ENCODE results near the gene CLDN9.
"Not testable (repeated sequence)": the region's sequence is repeated elsewhere in the genome, so short reads cannot be mapped to it uniquely, and the experiment has no call there.

DNA sequence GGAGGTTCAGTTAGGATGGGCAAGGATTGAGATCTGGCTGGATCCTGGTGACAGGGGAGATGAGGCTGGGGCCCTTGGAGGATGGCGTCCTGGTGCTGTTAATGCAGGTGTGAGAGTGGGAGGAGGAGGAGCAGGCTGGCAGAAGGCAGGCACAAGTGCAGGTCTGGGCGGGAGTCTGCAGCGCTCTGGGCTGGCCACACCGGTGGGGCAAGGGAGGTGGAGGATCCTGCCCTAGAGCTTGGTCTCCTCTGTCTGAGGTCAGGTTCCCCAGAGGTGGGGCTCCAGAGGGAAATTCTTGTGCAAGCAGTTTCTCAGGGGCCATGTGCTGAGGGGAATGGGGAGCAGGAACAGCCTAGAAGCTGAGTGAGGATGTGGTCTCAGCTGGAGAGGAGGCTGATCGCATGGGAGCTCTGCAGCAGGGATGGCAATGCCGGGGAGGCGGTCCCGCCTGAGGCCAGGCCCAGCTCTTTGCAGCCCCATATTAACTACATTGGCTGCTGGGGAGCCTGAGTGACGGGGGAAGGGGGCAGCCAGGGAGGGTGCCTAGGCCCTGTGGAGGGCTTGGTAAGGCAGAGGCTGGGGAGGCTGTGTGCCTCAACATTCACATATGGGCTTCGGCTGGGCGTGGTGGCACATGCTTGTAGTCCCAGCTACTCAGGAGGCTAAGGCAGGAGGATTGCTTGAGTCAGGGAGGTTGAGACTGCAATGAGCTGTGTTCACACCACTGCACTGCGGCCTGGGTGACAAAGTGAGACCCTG lies 40.0 kb downstream of the CLDN9 start:
- not testable (repeated sequence) for TF ChIP-seq POLR2AphosphoS5 (IDR thresholded peaks at IDR 0.05; ENCODE audit: borderline replicate concordance, low read depth, low read length); EZH2 (IDR thresholded peaks at IDR 0.05); FOXP2 (optimal IDR thresholded peaks at IDR 0.05; ENCODE audit: control extremely low read depth, extremely low read length, insufficient read depth)
